ENCODE data around the gene GOLGA8R. TPM values are rescaled to one million over a fixed set of nuclear protein-coding genes. Genes with fewer than 3 reads are reported as not detected.

GOLGA8R gene
- 0.24 and 1.5 TPM in 2 replicates for total RNA-seq

GRCh38 chr15:30414160-30414559 lies at the start of gene GOLGA8R:
TSS of gene GOLGA8R (minus strand) at chr15:30414260. CDS start at chr15:30414162, 98 bp downstream.

GRCh38 chr15:30392766-30393663 lies 21.0 kb downstream of the GOLGA8R start, which contains the start of gene CHRFAM7A:
TSS of gene CHRFAM7A (minus strand) at chr15:30393540. CDS start at chr15:30383351, 10,189 bp downstream.

Other genes with a start within 250 kb of the GOLGA8R start
- gene CHRFAM7A, start 20.7 kb downstream of the GOLGA8R start, total RNA-seq = under 0.01 TPM in 1 of 2 replicates, not detected in the other
- gene GOLGA8Q, start 137.8 kb upstream of the GOLGA8R start, total RNA-seq = 0.64 TPM in 1 of 2 replicates, not detected in the other
- not detected in 2 replicates for gene GOLGA8H, start 189.8 kb upstream of the GOLGA8R start, total RNA-seq